ENCODE data around the gene FHIP1A. TPM values are rescaled to one million over a fixed set of nuclear protein-coding genes. Genes with fewer than 3 reads are reported as not detected.

Gene FHIP1A
- total RNA-seq, 1 experiment from 2014 or later = 14.8 TPM

DNA sequence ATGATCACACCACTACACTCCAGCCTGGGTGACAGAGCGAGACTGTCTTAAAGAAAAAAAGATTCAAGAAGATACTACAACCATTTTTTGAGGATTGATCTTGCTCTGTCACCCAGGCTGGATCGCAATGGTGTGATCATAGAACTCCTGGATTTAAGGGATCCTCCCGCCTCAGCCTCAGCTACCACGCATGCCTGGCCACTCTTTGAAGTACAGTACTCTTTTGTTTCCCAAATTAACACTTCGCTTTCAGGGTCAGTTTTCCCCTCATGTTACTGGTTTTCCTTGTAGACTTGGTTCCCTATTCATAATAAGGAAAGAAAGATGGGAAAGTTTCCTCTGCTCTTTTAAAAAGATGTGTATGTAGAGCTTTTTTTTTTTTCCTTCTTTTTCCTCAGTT is 34.3 kb downstream of the FHIP1A start:
- Histone ChIP-seq H3K36me3 (ENCODE audit: control insufficient read depth in 1 of 2, insufficient read depth in 2 of 2, low read length in 2 of 2) (no peaks in the 10 kb centered on the region), H3K4me3 (replicated peaks in 1 of 2; ENCODE audit: low read depth in 1 of 2, low read length in 2 of 2) (no peak overlapping the region), H3K79me2 (ENCODE audit: insufficient read depth, low read length) (no peaks in the 10 kb centered on the region), H2AFZ (ENCODE audit: low read depth, low read length, poor library complexity, severe bottlenecking) (no peak overlapping the region), H3K4me2 (ENCODE audit: low read length) (no peak overlapping the region), H3K9ac (ENCODE audit: low read length) (no peak overlapping the region), H3K9me2 (ENCODE audit: insufficient read depth) (no peaks in the 10 kb centered on the region), H3K9me3 (ENCODE audit: control insufficient read depth in 1 of 2, insufficient read depth in 1 of 2, low read depth in 1 of 2, low read length in 2 of 2) (no peaks in the 10 kb centered on the region), H3K27ac (ENCODE audit: low read depth, low read length) (no peak overlapping the region), H3K27me3 (ENCODE audit: insufficient read depth, low read length) (no peaks in the 10 kb centered on the region), H3K4me1 (ENCODE audit: control insufficient read depth in 1 of 2, insufficient read depth in 2 of 2, low read length in 2 of 2) (no peaks in the 10 kb centered on the region), H4K20me1 (ENCODE audit: insufficient read depth) (no peaks in the 10 kb centered on the region)
- POLR2A ChIA-PET = no interaction called here
- TF ChIP-seq, protein P1, sequence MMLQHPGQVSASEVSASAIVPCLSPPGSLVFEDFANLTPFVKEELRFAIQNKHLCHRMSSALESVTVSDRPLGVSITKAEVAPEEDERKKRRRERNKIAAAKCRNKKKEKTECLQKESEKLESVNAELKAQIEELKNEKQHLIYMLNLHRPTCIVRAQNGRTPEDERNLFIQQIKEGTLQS (IDR thresholded peaks at IDR 0.05) = no peak
- TF ChIP-seq FOSL1 (IDR thresholded peaks at IDR 0.05; ENCODE audit: low read depth) (no peak), ZNF274 (IDR thresholded peaks at IDR 0.05; ENCODE audit: low read depth, low read length) (no peak), CEBPB (IDR thresholded peaks at IDR 0.05; ENCODE audit: low read depth) (no peak), EZH2phosphoT487 (IDR thresholded peaks at IDR 0.05; ENCODE audit: borderline replicate concordance) (no peak), SP1 (IDR thresholded peaks at IDR 0.05; ENCODE audit: low read depth) (no peak), SIN3A (IDR thresholded peaks at IDR 0.05; ENCODE audit: low read depth) (no peak), YY1 (IDR thresholded peaks at IDR 0.05; ENCODE audit: extremely low read depth, insufficient replicate concordance, low read depth, low read length) (no peak), POLR2A (IDR thresholded peaks at IDR 0.05; ENCODE audit: borderline replicate concordance, extremely low read depth, insufficient read depth, insufficient read length) (no peak), ELF1 (IDR thresholded peaks at IDR 0.05; ENCODE audit: borderline replicate concordance, low read depth) (no peak), POLR2AphosphoS5 (IDR thresholded peaks at IDR 0.05; ENCODE audit: low read depth, low read length) (no peak), ZFX (IDR thresholded peaks at IDR 0.05) (no peak), EZH2 (IDR thresholded peaks at IDR 0.05) (no peak)
- TF ChIP-seq, protein P2, sequence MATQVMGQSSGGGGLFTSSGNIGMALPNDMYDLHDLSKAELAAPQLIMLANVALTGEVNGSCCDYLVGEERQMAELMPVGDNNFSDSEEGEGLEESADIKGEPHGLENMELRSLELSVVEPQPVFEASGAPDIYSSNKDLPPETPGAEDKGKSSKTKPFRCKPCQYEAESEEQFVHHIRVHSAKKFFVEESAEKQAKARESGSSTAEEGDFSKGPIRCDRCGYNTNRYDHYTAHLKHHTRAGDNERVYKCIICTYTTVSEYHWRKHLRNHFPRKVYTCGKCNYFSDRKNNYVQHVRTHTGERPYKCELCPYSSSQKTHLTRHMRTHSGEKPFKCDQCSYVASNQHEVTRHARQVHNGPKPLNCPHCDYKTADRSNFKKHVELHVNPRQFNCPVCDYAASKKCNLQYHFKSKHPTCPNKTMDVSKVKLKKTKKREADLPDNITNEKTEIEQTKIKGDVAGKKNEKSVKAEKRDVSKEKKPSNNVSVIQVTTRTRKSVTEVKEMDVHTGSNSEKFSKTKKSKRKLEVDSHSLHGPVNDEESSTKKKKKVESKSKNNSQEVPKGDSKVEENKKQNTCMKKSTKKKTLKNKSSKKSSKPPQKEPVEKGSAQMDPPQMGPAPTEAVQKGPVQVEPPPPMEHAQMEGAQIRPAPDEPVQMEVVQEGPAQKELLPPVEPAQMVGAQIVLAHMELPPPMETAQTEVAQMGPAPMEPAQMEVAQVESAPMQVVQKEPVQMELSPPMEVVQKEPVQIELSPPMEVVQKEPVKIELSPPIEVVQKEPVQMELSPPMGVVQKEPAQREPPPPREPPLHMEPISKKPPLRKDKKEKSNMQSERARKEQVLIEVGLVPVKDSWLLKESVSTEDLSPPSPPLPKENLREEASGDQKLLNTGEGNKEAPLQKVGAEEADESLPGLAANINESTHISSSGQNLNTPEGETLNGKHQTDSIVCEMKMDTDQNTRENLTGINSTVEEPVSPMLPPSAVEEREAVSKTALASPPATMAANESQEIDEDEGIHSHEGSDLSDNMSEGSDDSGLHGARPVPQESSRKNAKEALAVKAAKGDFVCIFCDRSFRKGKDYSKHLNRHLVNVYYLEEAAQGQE (IDR thresholded peaks at IDR 0.05; ENCODE audit: low read depth) = no peak
- TF ChIP-seq, protein P3, sequence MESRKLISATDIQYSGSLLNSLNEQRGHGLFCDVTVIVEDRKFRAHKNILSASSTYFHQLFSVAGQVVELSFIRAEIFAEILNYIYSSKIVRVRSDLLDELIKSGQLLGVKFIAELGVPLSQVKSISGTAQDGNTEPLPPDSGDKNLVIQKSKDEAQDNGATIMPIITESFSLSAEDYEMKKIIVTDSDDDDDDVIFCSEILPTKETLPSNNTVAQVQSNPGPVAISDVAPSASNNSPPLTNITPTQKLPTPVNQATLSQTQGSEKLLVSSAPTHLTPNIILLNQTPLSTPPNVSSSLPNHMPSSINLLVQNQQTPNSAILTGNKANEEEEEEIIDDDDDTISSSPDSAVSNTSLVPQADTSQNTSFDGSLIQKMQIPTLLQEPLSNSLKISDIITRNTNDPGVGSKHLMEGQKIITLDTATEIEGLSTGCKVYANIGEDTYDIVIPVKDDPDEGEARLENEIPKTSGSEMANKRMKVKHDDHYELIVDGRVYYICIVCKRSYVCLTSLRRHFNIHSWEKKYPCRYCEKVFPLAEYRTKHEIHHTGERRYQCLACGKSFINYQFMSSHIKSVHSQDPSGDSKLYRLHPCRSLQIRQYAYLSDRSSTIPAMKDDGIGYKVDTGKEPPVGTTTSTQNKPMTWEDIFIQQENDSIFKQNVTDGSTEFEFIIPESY (IDR thresholded peaks at IDR 0.05; ENCODE audit: extremely low read depth, insufficient replicate concordance, low read length) = no peak
- TF ChIP-seq, protein P4, sequence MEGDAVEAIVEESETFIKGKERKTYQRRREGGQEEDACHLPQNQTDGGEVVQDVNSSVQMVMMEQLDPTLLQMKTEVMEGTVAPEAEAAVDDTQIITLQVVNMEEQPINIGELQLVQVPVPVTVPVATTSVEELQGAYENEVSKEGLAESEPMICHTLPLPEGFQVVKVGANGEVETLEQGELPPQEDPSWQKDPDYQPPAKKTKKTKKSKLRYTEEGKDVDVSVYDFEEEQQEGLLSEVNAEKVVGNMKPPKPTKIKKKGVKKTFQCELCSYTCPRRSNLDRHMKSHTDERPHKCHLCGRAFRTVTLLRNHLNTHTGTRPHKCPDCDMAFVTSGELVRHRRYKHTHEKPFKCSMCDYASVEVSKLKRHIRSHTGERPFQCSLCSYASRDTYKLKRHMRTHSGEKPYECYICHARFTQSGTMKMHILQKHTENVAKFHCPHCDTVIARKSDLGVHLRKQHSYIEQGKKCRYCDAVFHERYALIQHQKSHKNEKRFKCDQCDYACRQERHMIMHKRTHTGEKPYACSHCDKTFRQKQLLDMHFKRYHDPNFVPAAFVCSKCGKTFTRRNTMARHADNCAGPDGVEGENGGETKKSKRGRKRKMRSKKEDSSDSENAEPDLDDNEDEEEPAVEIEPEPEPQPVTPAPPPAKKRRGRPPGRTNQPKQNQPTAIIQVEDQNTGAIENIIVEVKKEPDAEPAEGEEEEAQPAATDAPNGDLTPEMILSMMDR (IDR thresholded peaks at IDR 0.05 in 2 of 3, conservative IDR thresholded peaks at IDR 0.05 in 1 of 3; ENCODE audit: borderline replicate concordance in 1 of 3, insufficient read depth in 1 of 3, low read depth in 2 of 3, low read length in 2 of 3) = no peak
- intact Hi-C loops (cut with micrococcal nuclease) = no loop called here
- no TSS peak for BruUV-seq (replicated peaks)
- CTCF ChIA-PET = no interaction called here
- ATAC-seq (no peak), DNase-seq (ENCODE audit: low read depth, low spot score) (no peak)
- RAD21 ChIA-PET (ENCODE audit: low non-redundant PET in 1 of 2, low total read pairs in 2 of 2, uncharacterized antibody in 2 of 2, unreplicated experiment in 2 of 2) = no interaction called here
